ENCODE results near the gene UBE2L3. TPM values are rescaled to one million over a fixed set of nuclear protein-coding genes. Genes with fewer than 3 reads are reported as not detected.

UBE2L3 gene
- total RNA-seq, 1 donor from 2014 or later: 40.8 TPM

DNA sequence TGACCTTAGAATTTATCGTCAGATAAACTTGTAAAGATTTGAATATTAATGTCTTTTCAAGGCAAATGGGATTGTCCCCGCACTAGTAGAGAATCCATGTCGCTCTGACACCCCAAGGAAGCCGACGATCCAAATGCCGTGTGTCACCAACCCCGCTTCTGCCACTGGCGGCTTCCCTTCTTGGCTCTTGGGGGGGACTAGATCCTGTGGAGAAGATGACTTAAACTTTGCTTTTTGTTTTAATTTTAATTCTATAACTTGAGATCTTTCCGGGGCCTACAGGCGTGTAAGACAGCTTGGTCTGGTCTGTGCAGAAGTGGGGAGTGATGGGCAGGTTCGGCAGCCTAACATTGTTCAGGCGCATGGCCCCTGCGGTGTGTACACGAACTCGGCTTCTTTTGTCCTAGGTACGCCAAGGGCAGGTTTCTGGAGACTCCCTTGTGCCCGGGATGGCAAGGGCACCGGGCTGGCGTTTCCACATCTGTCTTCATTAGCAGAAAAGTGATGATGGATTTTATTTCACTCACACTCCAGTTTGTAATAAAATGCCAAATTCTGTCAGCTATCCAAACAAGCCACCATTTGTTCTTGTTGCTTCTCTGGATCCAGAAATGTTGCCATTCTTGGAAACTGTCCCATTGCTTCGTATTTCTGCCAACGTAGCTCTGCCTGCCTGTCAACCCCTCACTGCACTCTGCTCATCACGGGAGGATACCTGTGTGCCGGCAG, 55.6 kb downstream of the UBE2L3 start:
- no peak for ATAC-seq
- intact Hi-C loops (cut with DNase I): no loop called here
- no peak for DNase-seq (ENCODE audit: low spot score)

DNA sequence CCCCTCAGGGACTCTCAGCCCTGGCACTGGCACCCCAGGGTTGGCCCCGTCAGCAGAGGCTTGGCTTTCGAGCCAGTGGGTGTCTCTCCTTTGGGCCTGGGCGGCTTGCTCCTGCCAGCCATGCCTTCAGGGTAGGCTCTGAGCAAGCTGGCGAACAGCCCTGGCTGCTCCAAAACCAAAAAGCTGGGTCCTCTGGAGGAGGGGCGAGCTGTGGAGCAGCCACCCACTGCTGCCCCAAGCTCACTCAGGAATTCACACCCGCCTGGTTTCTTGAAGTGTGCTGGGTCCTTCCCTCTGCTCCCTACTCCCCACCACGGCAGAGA, 56.1 kb downstream of the UBE2L3 start:
- ATAC-seq (no peak), DNase-seq (ENCODE audit: low spot score) (no peak)
- intact Hi-C loops (cut with DNase I): no loop called here

DNA sequence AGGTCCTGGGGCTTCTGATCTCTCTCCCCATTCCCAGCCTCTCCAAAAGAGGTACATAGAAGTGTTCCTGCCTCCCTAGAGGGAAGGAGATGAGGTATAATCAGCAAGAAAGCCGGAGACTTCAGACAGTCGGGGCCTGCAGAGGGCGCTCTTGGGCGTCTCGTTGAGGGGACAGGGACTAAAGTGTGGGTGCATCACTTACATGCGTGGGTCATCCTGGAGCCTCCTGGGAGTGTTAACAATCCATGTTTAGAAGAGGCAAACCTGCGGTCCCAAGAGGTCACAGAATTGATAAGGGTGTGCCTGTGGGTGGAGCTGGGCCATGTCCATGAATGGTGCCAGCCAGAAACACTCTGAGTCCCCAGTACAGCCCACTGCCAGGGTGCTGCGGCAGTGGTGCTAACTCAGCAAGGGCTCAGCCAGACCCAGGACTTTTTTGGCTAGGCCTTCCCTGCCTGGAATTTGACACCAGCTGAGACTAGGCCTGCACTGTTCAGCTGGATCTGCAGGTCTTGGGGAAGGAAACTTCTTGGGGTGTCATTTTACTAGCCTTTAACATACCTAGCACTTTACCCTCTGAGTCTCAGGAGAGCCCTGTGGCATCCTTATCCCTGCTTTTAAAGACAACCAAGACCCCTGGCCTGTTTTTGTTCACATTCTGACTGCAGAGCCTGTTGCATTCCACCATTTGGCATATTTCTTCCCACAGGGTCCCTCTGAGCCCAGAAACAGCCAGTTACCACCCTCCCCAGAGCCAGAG, 56.8 kb downstream of the UBE2L3 start:
- intact Hi-C loops (cut with DNase I): no loop called here
- ATAC-seq (peak; percentile 31), DNase-seq (ENCODE audit: low spot score) (no peak)

DNA sequence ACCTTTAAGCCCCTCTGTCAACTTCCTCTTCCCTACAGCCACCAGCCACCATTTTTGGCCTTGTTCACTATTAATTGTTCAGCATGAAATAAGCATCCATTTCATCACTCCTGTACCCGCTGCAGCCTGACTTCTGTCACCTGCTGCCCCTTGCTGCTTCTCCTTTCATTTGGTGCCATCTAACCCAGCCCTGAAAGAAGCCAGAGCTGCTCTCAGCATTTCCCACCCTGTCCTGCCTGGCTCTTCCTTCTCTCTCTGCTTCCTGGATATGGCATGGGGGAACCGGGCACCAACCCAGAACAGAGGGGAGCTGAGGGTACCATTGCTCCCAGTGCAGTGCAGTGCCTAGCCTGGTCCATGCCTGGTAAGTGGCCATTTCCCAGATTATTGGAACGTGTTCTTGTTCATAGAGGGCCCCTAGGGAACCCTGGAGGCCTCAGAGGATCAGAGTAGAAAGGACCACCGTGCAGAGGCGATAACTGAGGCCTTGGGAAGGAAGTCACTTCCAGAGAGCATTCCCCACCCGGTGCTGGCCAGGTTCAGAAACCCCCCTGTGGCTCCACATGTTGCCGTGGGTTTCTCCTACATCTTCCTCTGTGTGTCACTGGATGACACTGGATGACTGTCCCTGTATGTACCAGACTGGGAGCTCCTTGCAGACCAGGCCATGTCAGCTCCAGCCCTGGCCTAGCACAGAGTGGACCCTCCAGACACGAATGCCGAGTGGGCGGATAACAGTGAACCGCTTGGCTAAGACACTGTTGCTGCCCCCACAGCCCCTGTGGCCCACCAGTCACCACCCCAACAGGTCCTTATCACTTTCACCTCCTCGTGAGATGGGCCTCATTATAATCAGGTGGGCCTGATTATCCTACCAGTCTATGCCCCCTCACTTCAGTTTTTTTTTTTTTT, 57.6 kb downstream of the UBE2L3 start:
- ATAC-seq (no peak), DNase-seq (ENCODE audit: low spot score) (no peak)
- intact Hi-C loops (cut with DNase I): no loop called here

DNA sequence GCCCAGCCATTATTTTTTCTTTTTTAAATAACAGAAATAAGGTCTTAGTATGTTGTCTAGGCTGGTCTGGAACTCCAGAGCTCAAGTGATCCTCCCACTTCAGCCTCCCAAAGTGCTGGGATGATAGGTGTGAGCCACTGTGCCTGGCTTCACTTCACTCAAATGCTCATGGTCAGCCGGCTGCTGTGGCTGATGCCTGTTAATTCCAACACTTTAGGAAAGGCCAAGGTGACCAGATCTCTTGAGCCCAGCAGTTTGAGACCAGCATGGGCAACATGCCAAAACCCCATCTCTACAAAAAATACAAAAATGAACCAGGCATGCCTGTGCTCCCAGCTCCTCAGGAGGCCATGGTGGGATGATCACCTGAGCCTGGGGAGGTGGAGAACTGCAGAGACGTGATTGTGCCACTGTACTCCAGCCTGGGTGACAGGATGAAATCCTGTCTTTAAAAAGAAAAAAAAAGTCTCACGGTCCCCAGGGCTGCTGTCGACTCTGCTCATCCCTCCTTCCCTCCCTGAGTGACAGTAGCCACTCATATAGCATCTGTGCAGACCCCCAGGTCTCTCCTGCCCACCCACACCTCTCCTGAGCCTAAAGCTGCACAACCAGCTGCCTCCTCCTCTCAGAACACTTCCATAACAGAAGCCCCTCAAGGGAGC, 58.7 kb downstream of the UBE2L3 start:
- intact Hi-C loops (cut with DNase I): no loop called here

DNA sequence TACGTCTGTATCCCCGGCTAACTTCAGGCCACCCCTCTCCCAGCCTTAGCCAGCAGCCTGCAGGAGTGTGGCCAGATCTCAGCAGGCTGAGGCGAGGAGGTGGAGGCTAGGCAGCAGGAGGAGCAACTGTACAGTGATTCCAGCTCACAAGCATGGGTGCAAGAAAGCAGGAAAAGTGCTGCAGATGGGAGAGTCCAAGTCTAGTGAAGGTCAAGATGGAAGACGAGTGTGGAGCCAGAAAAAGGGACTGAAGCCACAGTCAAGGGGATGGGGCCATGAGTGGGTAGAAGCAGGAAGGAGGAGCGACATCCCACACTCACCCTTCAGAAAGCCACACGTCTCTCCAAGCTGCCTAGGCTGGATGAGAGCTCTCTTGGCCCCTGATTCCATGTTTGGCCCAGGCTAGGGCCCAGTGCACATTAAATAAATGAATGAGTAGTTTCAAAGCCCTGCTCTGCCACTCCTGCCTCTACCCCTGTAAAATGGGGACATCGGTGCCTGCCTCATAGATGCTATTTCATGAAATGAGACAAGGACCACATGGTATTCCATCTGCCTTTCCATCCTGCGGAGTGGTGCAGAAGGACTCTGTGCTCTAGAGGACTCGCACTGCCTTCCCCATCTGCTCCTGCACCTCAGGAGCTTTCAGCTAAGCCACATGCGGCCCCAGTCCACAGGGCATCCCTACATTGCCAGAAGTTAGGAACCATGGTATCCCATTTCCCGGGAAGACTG, 59.4 kb downstream of the UBE2L3 start:
- no peak for DNase-seq (ENCODE audit: low spot score)
- ATAC-seq: no peak
- intact Hi-C loops (cut with DNase I): no loop called here

More for the DNA sequence above, 58.7 kb downstream of the UBE2L3 start:
- no peak for ATAC-seq
- no peak for DNase-seq (ENCODE audit: low spot score)

DNA sequence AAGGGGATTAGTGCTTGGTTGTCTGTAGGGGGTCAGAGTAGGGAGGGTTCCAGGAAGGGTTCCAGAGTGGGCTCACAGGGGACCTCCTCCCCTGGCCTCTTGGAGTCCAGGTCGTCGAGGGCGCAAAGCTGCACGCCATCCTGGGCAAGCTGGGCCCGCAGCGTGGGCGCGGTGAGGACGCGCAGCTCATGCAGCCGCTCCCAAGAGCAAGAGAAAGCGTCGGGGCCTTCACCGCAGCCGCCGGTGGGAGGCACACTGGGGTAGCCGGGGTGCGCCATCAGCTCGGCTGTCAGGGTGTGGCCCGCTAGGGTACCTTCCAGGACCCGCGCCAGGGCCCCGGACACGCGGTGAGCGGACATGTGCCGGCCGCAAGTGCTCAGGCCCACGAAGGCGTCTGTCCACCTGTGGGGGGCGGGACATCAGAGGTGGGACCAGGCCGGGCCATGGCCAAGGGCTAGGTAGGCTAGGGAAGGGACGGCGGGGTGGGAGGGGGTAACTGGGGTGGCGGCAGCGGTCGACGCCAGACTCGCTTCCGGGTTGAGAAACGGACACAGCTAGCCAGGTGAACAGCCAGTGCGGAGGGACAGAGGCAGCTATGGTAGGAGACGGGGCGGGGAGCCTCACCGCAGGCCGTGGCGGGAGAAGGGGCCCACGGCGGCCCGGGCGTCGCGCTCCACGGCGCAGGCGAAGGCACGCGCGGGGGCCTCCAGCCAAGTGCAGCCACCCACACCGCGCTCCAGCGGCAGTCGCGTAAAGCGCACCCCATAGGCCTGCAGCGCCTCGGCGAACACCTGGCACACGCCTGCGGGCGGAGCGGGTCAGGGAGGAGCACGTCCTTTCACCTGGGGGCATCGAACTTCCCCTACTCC, 61.1 kb downstream of the UBE2L3 start:
- DNase-seq (ENCODE audit: low spot score) (no peak), ATAC-seq (no peak)
- intact Hi-C loops (cut with DNase I): no loop called here

DNA sequence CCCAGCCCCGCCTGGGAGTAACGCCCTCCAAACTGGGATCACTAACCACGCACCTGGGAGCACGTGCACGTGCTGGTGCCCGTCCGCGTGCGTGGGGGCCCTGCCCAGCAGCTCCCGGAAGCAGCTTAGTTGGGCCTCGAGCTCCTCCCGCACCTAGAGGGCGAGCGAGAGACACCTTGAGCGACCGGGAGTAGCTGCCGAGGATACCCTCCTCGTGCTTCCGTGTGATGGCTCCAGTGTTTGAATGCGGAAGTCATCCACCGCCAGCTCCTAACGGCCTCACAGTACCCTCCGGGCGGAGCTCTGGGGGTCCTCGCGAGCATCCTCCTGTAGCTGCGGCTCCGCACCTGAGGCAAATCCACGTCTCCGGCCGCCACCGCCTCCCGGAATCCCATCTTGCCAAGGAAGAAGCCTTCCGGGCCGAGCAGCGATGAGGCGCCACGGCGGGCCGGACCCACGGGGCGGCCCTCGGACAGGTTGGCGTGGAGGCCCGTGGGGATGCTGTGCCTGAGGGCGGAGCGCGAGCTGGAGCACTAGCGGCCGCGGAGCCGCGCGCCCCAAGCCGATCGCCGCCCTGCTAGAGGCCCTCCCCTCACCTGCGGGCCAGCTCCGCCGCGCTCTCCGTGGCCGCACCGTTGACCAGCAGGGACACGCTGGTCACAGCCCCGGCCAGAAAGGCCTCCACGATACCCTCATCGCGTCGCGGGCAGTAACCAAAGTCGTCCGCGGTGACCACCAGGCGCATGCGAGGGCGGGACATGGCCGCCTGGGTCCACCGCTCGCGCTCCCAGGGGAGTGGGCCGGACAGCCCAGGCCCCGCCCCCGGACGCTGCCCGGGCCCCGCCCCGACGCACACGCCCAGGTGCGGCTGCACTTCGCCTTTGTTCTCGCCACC, 62.0 kb downstream of the UBE2L3 start, which contains the start of gene YDJC:
YDJC (minus strand) TSS at position 768 of the 895 bp plus-strand sequence; CDS start at position 760, 8 bp downstream.
- ATAC-seq (peak; percentile 95), DNase-seq (ENCODE audit: low spot score) (peak; percentile 96)
- intact Hi-C loops (cut with DNase I): no loop called here

DNA sequence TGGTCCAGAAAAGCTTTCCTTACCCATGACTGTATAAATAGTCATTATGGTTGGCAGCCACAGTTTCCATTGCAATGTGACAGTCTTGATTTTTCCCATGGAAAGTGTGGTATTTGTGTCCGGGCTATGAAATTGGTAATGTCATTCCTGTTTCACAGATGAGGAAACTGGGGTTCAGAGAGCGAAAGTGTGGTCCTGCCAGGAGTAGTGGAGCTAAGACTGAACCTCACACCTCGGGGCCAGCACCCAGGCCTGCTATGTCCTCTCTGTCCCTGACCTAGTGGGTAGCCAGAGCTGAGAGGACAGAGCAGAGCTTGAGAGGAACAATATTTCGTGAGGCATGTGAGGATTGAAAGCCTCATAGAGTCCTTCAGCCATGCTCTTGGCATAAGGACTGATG, 63.5 kb downstream of the UBE2L3 start:
- DNase-seq (ENCODE audit: low spot score) (no peak), ATAC-seq (no peak)
- intact Hi-C loops (cut with DNase I): no loop called here

DNA sequence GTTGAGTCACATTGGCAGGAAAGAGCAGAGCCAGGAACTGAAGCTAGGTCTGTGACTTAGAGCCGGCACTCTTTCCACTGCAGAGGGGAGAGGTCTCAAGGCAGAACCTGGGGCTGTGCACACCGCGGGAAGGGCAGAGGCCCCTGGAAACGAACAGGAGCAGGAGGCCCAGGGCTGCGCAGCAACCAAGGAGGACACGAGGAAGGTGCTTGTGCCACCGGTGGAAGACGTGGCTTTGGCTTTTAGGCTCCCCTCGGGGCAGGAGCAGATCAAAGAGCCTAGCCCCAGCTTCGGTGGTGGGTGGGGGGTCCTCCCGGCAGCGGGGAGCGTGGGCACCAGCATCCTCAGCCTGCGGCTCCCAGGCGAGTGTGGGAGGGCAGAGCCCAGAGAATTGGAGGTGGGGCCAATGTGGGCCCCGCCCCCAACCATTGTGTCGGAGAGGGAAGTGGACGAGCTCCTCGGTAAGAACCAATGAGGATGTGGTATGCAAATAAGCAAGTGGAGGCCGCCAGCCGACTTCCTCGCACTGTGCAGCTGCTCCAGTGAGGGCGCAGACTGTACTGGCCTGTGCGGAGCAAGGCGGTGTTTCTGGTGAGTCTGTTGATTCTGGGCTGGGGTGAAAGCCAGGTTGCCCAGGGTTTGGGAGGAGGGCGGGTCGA, 64.9 kb downstream of the UBE2L3 start, which contains the start of gene CCDC116:
CCDC116 (plus strand) TSS at position 524 of the 659 bp plus-strand sequence. CDS start 422 bp downstream, outside the sequence.
- no peak for DNase-seq (ENCODE audit: low spot score)
- intact Hi-C loops (cut with DNase I): no loop called here
- ATAC-seq: no peak

DNA sequence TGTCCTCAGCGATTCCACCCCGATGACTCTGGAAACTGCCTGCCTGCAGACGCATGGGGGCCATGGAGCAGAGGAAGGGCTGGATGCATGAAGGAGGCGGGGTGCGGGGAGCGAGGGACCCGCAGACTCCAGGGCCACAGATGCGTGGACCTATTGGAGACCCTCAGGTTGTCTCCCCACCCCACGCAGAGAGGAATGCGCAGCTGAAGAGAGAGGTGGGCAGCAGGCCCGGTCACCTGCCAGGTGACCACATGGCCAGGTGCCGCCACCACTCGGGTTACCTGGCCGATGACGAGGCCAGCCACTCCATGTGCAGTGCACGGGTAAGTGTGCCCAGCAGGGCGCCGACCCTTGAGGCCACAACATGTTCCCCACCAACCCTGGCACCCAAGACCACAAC, 65.4 kb downstream of the UBE2L3 start:
- intact Hi-C loops (cut with DNase I): no loop called here
- ATAC-seq (no peak), DNase-seq (ENCODE audit: low spot score) (no peak)

DNA sequence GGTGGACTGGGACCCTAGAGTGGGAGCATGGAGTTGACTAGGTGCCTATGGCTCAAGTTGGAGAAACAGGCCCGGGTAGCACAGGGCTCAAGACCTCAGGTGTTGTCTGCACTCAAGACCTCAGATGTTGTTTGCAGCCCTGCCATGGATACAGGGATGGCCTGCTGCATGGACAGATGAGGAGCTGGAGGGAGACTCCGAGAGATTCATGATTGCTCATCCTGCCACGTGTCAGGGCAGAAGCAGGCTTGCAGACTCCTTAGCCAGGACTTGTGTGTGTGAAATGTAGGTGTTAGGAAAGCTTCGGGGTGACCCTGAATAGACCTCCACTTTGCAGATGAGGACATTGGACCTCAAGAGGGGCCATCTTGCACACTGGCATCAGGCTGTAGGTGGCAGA, 66.0 kb downstream of the UBE2L3 start:
- DNase-seq (ENCODE audit: low spot score): no peak
- intact Hi-C loops (cut with DNase I): no loop called here
- no peak for ATAC-seq

DNA sequence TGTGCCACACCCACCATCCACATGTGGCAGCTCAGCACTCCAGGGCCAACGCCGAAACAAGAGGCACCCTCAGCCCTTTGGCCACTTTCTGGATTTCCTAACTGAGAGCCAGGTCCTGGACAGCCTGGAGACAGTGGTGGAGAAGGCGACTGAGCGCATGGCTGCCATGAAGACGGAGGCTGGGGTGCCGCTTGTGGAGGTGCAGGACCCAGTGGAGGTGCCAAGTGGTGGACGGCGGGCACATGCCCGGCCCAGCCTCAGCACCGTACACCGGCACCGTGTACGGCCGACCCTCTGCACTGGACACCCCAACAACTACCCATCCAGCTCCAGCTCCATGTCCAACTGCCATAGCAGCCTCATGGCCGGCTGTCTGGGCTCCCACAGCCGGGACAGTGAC, 66.6 kb downstream of the UBE2L3 start:
- no peak for ATAC-seq
- no peak for DNase-seq (ENCODE audit: low spot score)
- intact Hi-C loops (cut with DNase I): no loop called here

DNA sequence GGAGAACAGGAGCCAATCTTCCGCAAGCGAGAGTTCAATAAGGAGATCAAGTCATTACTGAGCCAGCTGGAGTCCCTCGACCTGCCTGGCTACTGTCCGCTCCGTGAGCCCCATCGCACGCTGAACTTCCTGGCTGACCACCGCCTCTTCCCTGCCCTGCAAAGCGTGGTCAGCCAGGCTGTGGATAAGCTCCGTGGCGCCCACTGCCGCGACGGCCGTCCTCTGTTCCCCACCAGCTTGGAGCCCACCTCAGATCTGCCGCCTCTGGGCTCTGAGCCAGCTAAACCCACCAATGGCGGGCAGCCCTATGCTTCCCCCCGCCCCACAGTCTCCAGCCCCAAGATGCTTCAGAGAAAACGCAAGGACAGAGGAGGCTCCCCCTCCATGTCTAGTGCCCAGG, 67.3 kb downstream of the UBE2L3 start:
- intact Hi-C loops (cut with DNase I): no loop called here
- DNase-seq (ENCODE audit: low spot score) (no peak), ATAC-seq (no peak)

DNA sequence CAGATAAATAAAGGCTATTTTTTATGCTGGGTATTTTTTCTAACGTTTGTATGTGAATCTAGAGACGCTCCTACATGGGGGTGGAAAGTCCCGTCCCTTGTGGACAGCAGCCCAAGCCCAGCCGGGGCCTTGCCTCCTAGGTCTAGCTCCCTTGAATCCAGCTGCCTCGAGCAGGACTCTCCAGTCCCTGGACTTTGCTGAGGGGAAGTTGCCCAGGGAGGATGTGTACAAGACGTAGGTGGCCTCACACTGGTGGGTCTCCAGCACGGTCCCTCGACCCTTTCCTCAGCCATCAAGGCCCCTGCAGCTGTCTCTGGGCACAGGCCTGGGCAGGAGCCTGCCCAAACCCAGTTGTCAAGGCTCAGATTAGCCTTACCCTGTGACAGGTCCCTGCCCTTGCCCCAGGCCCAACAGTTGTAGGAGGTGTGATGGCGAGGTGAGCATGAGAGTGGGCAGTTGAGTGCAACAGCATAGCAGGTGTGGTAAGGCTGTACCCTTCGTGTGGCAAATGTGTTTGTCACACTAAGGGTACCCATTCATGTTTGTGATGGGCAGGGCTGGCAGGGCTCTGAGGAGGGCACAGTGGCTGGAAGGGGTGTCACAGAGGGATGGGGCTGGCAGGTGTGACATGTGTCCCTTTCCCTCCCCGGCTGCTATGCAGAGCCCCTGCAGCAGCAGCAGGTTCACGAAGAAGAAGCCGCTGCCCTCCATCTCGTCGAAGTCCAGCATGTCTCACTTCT, 68.4 kb downstream of the UBE2L3 start:
- intact Hi-C loops (cut with DNase I): no loop called here
- ATAC-seq: no peak
- no peak for DNase-seq (ENCODE audit: low spot score)

Data from sciatic nerve (tissue), 2 donors.